Panc1 (cell line): ENCODE measurements around the gene CLP1. TPM values are rescaled to one million over a fixed set of nuclear protein-coding genes. Genes with fewer than 3 reads are reported as not detected.
A peak's percentile ranks its signal among the peaks of the same experiment; 100 is the strongest.

ENCODE experiments used
- ATAC-seq: fragments of 200-7000 bp; cut with Tn5 transposase; 2 replicates; pipeline ENCODE4 v1.9.1; 2020; ENCODE audit warnings: mild to moderate bottlenecking, moderate library complexity
- BruUV-seq: library from RNA; stranded (reverse); fragments of 400-500 nt; replicated peaks from 2 replicates; lab custom pipeline; 2021; lab: Mats Ljungman, UMichigan
- CTCF ChIA-PET: fragments of 300-600 bp; sonication (Branson Sonifier 250); formaldehyde crosslinking; loops from one replicate; lab custom pipeline; 2022; ENCODE audit warnings: antibody characterized with exemption; lab: Charles Lee
- POLR2A ChIA-PET: fragments of 300-600 bp; sonication (Branson Sonifier 250); formaldehyde crosslinking; loops from one replicate; lab custom pipeline; 2022; ENCODE audit warnings: antibody characterized with exemption; lab: Charles Lee
- DNase-seq: peaks from one replicate; pipeline ENCODE4 v3.0.0-alpha.2; 2010; ENCODE audit warnings: low read depth, low spot score
- H3K27ac ChIP-seq: 2 replicates; pipeline ENCODE4 v1.5.1; 2011; ENCODE audit warnings: mild to moderate bottlenecking, low read length, inconsistent platforms
- H3K27me3 ChIP-seq: fragments of 200-500 bp; sonication (Bioruptor generic); 2 replicates; pipeline ENCODE4 v1.6.0; 2014; ENCODE audit warnings: low read length, inconsistent platforms; ENCODE audit not compliant: control insufficient read depth, insufficient read depth
- H3K36me3 ChIP-seq: fragments of 200-500 bp; sonication (Bioruptor generic); 2 replicates; pipeline ENCODE4 v1.5.1; 2014; ENCODE audit warnings: inconsistent platforms, mild to moderate bottlenecking, low read length, moderate library complexity; ENCODE audit not compliant: control insufficient read depth, insufficient read depth
- H3K4me1 ChIP-seq: 2 replicates; pipeline ENCODE4 v1.5.1; 2011; ENCODE audit warnings: inconsistent platforms, mild to moderate bottlenecking, low read length, moderate library complexity; ENCODE audit not compliant: control insufficient read depth, insufficient read depth
- H3K4me3 ChIP-seq, 2 experiments: 2 replicates each; pipeline ENCODE4 v1.5.1; 2011 to 2012; ENCODE audit warnings: low read depth in 2 of 2, low read length in 2 of 2, mild to moderate bottlenecking in 2 of 2, inconsistent platforms in 1 of 2, moderate library complexity in 1 of 2
- H3K9me3 ChIP-seq: fragments of 200-500 bp; sonication (Bioruptor generic); 2 replicates; pipeline ENCODE4 v1.5.1; 2014; ENCODE audit warnings: low read depth, mild to moderate bottlenecking, inconsistent platforms, low read length, moderate library complexity; ENCODE audit not compliant: control insufficient read depth, insufficient read depth
- POLR2AphosphoS5 ChIP-seq: IDR thresholded peaks from 2 replicates; pipeline ENCODE4 v1.6.1; 2012; ENCODE audit warnings: mild to moderate bottlenecking, low read depth, low read length, moderate library complexity
- SIN3A ChIP-seq: IDR thresholded peaks from 2 replicates; pipeline ENCODE4 v1.6.1; 2012; ENCODE audit warnings: low read depth, mild to moderate bottlenecking, low read length, moderate library complexity, borderline replicate concordance; ENCODE audit not compliant: insufficient read depth
- TCF7L2 ChIP-seq: IDR thresholded peaks from 2 replicates; pipeline ENCODE4 v1.6.1; 2011; ENCODE audit warnings: mild to moderate bottlenecking, low read depth, low read length, inconsistent platforms
- in situ Hi-C: cut with HindIII; loops from 2 replicates; pipeline ENCODE4 v1.10.0; 2016; ENCODE audit warnings: low sequenced_read_pairs, low pct_unique_long_range_greater_than_20kb
- intact Hi-C: fragments of 100-400 bp; cut with micrococcal nuclease; formaldehyde crosslinking; loops from one replicate; pipeline ENCODE4 v1.10.0; 2022; ENCODE audit not compliant: unreplicated experiment
- total RNA-seq: library from RNA; stranded (reverse); gene quantifications from one replicate; pipeline ENCODE4 v1.2.1, GENCODE V29; 2021; ENCODE audit not compliant: unreplicated experiment
- TF ChIP-seq, protein P1 (sequence below): fragments of 450-650 bp; IDR thresholded peaks from 2 replicates; pipeline ENCODE4 v1.5.1; 2017; ENCODE audit warnings: mild to moderate bottlenecking
- TF ChIP-seq, protein P2 (sequence below), 2 experiments: IDR thresholded peaks; 2 replicates each; pipeline ENCODE4 v1.6.1; 2011 to 2012; ENCODE audit warnings: low read depth in 2 of 2, control low read depth in 1 of 2, low read length in 1 of 2, mild to moderate bottlenecking in 1 of 2, moderate library complexity in 1 of 2; ENCODE audit not compliant: insufficient read depth in 1 of 2

Gene CLP1
- total RNA-seq, 1 experiment from 2014 or later, result 17.7 TPM

DNA sequence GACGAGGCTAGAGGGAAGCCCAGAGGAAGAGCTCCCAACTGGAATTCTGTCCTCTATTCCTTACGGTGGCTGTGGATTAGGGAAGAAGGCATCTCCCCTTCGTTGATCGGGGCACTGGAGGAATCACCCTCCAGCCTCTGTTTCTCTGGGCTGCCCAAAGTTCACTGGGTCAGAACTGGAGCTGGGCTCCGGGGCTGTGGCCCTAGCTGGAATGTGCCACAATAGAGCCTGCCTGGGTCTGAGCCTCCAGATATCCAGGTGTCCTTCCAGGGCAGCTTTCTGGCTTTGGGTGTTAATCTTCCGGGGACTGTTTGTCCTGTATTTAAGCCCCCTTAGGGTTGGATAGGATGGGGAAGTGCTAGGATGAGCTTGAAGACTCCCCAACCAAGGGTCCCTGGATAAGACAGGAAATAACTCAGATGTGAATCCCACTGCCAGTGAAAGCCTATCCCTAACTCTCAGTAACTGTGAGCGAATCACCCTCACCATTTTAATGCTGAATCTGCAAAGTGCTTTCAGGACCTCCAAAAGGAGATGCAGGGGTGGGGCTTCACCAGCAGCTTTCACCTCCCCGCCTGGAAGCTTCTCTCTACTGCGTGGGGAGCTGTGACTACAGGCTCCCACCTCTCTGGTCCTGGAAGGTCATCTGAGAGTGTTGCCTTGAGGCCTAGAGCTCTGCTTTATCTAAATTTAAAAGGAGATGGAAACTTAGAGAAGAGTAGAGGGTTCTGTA lies 17.3 kb upstream of the CLP1 start:
- in situ Hi-C loops, result no loop called here
- ChIA-PET CTCF (interaction anchor here (0.8 to 2.6 kb wide), 5 partner anchors 72 to 295 kb away, joined by 4 to 31 read pairs (median 6); partner anchors contain the start of gene UBE2L6), POLR2A (no interaction called here)
- Histone ChIP-seq H3K27ac (peak overlapping the region; percentile 83; the same call in 1 of the 2 replicates), H3K4me1 (peaks cover 22% of the 10 kb centered on the region), H3K27me3 (no peaks in the 10 kb centered on the region), H3K4me3 (peak overlapping the region in 1 of 2 experiments; percentile 79; a peak in 1 of 4 replicates), H3K36me3 (no peaks in the 10 kb centered on the region), H3K9me3 (no peaks in the 10 kb centered on the region)
- DNase-seq (no peak), ATAC-seq (no peak)
- intact Hi-C loops, result loop anchor here (5.0 to 10.0 kb wide), 2 partner anchors 185 to 293 kb away; no protein-coding TSS in a partner anchor
- no TSS peak for BruUV-seq
- TF ChIP-seq, protein P1, sequence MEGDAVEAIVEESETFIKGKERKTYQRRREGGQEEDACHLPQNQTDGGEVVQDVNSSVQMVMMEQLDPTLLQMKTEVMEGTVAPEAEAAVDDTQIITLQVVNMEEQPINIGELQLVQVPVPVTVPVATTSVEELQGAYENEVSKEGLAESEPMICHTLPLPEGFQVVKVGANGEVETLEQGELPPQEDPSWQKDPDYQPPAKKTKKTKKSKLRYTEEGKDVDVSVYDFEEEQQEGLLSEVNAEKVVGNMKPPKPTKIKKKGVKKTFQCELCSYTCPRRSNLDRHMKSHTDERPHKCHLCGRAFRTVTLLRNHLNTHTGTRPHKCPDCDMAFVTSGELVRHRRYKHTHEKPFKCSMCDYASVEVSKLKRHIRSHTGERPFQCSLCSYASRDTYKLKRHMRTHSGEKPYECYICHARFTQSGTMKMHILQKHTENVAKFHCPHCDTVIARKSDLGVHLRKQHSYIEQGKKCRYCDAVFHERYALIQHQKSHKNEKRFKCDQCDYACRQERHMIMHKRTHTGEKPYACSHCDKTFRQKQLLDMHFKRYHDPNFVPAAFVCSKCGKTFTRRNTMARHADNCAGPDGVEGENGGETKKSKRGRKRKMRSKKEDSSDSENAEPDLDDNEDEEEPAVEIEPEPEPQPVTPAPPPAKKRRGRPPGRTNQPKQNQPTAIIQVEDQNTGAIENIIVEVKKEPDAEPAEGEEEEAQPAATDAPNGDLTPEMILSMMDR, result no peak
- TF ChIP-seq TCF7L2 (no peak), POLR2AphosphoS5 (no peak), SIN3A (no peak)
- TF ChIP-seq, protein P2, sequence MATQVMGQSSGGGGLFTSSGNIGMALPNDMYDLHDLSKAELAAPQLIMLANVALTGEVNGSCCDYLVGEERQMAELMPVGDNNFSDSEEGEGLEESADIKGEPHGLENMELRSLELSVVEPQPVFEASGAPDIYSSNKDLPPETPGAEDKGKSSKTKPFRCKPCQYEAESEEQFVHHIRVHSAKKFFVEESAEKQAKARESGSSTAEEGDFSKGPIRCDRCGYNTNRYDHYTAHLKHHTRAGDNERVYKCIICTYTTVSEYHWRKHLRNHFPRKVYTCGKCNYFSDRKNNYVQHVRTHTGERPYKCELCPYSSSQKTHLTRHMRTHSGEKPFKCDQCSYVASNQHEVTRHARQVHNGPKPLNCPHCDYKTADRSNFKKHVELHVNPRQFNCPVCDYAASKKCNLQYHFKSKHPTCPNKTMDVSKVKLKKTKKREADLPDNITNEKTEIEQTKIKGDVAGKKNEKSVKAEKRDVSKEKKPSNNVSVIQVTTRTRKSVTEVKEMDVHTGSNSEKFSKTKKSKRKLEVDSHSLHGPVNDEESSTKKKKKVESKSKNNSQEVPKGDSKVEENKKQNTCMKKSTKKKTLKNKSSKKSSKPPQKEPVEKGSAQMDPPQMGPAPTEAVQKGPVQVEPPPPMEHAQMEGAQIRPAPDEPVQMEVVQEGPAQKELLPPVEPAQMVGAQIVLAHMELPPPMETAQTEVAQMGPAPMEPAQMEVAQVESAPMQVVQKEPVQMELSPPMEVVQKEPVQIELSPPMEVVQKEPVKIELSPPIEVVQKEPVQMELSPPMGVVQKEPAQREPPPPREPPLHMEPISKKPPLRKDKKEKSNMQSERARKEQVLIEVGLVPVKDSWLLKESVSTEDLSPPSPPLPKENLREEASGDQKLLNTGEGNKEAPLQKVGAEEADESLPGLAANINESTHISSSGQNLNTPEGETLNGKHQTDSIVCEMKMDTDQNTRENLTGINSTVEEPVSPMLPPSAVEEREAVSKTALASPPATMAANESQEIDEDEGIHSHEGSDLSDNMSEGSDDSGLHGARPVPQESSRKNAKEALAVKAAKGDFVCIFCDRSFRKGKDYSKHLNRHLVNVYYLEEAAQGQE (IDR thresholded peaks at IDR 0.05; ENCODE audit: insufficient read depth in 1 of 2, low read depth in 2 of 2, low read length in 1 of 2), result no peak

DNA sequence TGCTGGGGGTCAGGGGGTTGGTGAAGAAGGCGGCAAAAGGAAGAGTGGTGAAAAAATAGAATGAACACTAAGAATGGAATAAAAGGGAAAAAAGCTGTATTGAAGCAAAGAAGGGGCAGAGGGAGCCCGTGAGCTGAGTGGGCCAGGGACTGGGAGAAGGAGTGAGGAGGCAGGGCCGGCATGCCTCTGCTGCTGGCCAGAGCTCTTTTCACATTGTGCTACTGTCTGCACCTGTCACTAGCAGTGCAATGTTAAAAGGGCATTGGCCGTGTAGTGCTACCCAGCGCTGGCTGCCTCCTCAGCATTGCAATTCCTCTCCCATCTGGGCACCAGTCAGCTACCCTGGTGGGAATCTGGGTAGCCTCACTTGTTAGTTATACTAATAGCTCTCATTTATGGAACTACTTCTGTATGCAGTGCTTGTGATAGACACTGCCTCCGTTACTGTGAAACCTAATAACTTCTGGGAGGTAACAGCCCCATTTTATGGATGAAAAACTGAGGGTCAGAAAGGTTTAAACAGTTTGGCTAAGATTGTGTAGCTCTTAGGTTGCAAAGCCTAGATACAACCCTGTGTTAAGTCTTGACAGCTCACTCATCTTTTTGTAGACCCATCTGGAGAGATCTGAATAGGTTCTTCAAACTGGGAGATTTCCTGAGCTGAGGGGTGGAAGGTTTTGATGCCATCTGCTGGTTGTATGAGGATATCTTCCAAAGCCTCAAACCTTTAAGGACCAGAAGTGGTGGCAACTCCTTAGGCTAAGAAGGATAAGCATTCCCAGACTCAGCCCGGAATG lies 16.4 kb upstream of the CLP1 start:
- ChIA-PET POLR2A (no interaction called here), CTCF (interaction anchor here (0.6 to 2.6 kb wide), 10 partner anchors 38 to 296 kb away, joined by 3 to 31 read pairs (median 4); partner anchors contain the start of gene UBE2L6)
- DNase-seq (no peak), ATAC-seq (0 out of 2 replicates have a peak, but pooled peaks have one; percentile 41)
- Histone ChIP-seq H3K27ac (no peak overlapping the region), H3K4me3 (no peak overlapping the region), H3K36me3 (no peaks in the 10 kb centered on the region), H3K27me3 (no peaks in the 10 kb centered on the region), H3K4me1 (peaks cover 24% of the 10 kb centered on the region), H3K9me3 (no peaks in the 10 kb centered on the region)
- in situ Hi-C loops, result no loop called here
- TF ChIP-seq, protein P1, result peak; percentile 76
- TF ChIP-seq TCF7L2 (no peak), SIN3A (no peak), POLR2AphosphoS5 (no peak)
- TF ChIP-seq, protein P2 (IDR thresholded peaks at IDR 0.05; ENCODE audit: insufficient read depth in 1 of 2, low read depth in 2 of 2, low read length in 1 of 2), result no peak
- no TSS peak for BruUV-seq
- intact Hi-C loops, result loop anchor here (1.0 to 10.0 kb wide), 4 partner anchors 73 to 294 kb away; partner anchors contain the start of gene TIMM10
